ENCODE measurements around the gene UBE2K.
"Not testable (repeated sequence)": the region's sequence is repeated elsewhere in the genome, so short reads cannot be mapped to it uniquely, and the experiment has no call there.

The UBE2K gene

DNA sequence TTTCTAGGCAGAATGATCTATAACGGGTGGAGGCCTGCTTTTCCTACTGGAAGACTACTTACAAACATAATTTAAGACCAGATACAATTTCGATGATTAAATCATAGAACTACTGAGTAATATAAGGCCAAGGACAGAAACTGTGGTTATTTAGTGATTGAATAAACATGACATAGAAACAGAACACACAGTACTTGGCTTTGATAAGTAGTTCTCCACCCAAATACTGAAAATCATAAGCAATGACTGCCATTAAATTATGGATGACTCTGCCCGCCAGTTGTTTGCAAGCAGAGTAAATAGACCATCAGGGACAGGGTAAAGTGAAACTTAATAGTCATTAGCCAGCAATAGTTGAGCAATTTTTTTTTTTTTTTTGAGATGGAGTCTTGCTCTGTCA lies 42.1 kb upstream of the UBE2K start:
- H3K4me3 ChIP-seq (ENCODE audit: low read depth in 1 of 2, low read length in 1 of 2), result no peak overlapping the region
- no peaks in the 10 kb centered on the region for H3K9me3 ChIP-seq
- no peaks in the 10 kb centered on the region for H3K27me3 ChIP-seq
- no peak overlapping the region for H3K27ac ChIP-seq
- H3K4me1 ChIP-seq (ENCODE audit: control insufficient read depth in 1 of 2, insufficient read depth in 1 of 2, low read depth in 1 of 2, low read length in 1 of 2), result no peaks in the 10 kb centered on the region
- TF ChIP-seq, protein P1, sequence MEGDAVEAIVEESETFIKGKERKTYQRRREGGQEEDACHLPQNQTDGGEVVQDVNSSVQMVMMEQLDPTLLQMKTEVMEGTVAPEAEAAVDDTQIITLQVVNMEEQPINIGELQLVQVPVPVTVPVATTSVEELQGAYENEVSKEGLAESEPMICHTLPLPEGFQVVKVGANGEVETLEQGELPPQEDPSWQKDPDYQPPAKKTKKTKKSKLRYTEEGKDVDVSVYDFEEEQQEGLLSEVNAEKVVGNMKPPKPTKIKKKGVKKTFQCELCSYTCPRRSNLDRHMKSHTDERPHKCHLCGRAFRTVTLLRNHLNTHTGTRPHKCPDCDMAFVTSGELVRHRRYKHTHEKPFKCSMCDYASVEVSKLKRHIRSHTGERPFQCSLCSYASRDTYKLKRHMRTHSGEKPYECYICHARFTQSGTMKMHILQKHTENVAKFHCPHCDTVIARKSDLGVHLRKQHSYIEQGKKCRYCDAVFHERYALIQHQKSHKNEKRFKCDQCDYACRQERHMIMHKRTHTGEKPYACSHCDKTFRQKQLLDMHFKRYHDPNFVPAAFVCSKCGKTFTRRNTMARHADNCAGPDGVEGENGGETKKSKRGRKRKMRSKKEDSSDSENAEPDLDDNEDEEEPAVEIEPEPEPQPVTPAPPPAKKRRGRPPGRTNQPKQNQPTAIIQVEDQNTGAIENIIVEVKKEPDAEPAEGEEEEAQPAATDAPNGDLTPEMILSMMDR (IDR thresholded peaks at IDR 0.05), result no peak
- no peaks in the 10 kb centered on the region for H3K36me3 ChIP-seq

DNA sequence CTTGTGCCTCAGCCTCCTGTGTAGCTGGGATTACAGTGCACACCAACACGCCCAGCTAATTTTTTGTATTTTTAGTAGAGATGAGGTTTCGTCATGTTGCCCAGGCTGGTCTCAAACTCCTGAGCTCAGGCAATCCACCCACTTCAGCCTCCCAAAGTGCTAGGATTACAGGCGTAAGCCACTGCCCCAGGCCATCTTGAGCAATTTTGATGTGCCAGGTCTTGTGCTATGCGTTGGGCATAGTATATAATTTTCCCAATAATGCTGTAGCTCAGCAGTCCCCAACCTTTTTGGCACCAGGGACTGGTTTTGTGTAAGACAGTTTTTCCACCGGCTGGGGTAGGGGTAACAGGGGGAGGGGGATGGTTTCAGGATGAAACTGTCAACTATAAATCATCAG lies 41.3 kb upstream of the UBE2K start:
- not testable (repeated sequence) for H3K9me3 ChIP-seq; H3K27me3 ChIP-seq; H3K27ac ChIP-seq; H3K36me3 ChIP-seq; H3K4me1 ChIP-seq (ENCODE audit: control insufficient read depth in 1 of 2, insufficient read depth in 1 of 2, low read depth in 1 of 2, low read length in 1 of 2); H3K4me3 ChIP-seq (ENCODE audit: low read depth in 1 of 2, low read length in 1 of 2)

DNA sequence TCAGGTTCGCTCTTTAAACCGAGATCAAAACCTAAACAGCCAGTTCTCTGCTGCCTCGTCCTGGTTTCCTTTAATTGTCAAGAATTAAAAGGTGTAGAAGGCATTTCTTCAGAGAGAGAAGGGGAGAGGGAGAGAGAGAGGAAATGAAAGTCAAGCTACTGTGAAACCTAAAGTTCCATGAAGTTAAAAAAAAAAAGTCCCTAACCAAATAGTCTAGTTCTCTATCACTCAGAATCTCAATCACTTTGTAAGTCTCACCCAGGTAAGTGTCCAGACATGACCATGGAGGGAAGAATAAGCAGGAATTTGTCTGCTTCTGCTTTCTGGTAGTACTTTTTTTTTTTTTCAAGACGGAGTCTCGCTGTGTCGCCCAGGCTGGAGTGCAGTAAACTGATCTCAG lies 40.5 kb upstream of the UBE2K start:
- TF ChIP-seq, protein P1 (IDR thresholded peaks at IDR 0.05), result no peak
- Histone ChIP-seq H3K4me1 (ENCODE audit: control insufficient read depth in 1 of 2, insufficient read depth in 1 of 2, low read depth in 1 of 2, low read length in 1 of 2) (no peaks in the 10 kb centered on the region), H3K4me3 (ENCODE audit: low read depth in 1 of 2, low read length in 1 of 2) (no peak overlapping the region), H3K9me3 (no peaks in the 10 kb centered on the region), H3K36me3 (no peaks in the 10 kb centered on the region), H3K27me3 (no peaks in the 10 kb centered on the region), H3K27ac (no peak overlapping the region)

DNA sequence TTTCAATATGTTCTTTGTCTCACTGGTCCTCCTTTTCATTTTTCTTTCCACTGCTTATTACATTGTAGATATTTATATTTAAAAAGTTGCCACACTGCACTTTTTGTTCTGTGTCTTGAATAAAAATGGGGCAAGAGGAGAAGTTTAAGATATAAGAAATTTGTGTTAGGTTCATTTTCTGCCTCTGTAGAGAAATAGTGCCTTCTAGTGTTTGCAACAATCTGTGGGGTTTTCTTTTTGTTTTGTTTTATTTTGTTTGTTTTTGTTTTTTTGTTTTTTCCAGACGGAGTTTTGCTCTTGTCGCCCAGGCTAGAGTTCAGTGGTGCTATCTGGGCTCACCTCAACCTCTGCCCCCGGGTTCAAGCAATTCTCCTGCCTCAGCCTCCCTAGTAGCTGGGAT lies 39.2 kb upstream of the UBE2K start:
- H3K4me3 ChIP-seq (ENCODE audit: low read depth in 1 of 2, low read length in 1 of 2), result no peak overlapping the region
- no peaks in the 10 kb centered on the region for H3K36me3 ChIP-seq
- TF ChIP-seq, protein P1 (IDR thresholded peaks at IDR 0.05), result no peak
- no peak overlapping the region for H3K27ac ChIP-seq
- no peaks in the 10 kb centered on the region for H3K27me3 ChIP-seq
- H3K4me1 ChIP-seq (ENCODE audit: control insufficient read depth in 1 of 2, insufficient read depth in 1 of 2, low read depth in 1 of 2, low read length in 1 of 2), result no peaks in the 10 kb centered on the region
- H3K9me3 ChIP-seq, result no peaks in the 10 kb centered on the region

DNA sequence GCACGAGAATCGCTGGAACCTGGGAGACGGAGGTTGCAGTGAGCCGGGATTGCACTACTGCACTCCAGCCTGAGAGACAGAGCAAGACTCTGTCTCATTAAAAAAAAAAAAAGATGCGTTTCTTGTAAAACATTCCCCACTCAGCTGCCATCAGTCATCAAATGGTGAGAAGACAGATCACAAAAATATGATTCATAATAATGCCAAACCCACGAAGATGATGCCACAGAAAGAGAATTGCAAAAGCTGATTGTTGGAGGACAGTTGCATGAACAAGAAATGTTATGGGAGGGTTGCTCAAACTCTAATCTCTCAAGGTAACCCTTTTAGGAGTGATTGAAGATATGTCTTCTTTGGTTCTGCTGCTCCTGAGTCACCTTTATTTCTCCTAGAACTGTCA lies 37.9 kb upstream of the UBE2K start:
- TF ChIP-seq, protein P1 (IDR thresholded peaks at IDR 0.05), result no peak
- Histone ChIP-seq H3K4me1 (ENCODE audit: control insufficient read depth in 1 of 2, insufficient read depth in 1 of 2, low read depth in 1 of 2, low read length in 1 of 2) (no peaks in the 10 kb centered on the region), H3K27ac (no peak overlapping the region), H3K27me3 (no peaks in the 10 kb centered on the region), H3K36me3 (no peaks in the 10 kb centered on the region), H3K9me3 (no peaks in the 10 kb centered on the region), H3K4me3 (ENCODE audit: low read depth in 1 of 2, low read length in 1 of 2) (no peak overlapping the region)

DNA sequence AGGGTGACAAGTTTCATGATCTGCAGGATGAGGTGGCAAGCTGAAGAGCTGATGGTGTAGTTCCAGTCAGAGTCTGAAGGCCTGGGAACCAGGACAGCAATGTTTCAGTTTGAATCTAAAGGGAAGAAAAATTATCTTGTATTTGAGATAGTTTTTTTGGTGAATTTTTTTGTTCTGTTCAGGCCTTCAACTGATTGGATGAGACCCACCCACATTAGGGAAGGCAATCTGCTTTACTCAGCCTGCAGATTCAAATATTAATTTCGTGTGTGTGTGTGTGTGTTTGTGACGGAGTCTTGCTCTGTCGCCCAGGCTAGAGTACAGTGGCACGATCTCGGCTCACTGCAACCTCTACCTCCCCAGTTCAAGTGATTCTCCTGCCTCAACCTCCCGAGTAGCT lies 37.2 kb upstream of the UBE2K start:
- Histone ChIP-seq H3K4me1 (ENCODE audit: control insufficient read depth in 1 of 2, insufficient read depth in 1 of 2, low read depth in 1 of 2, low read length in 1 of 2) (no peaks in the 10 kb centered on the region), H3K4me3 (ENCODE audit: low read depth in 1 of 2, low read length in 1 of 2) (no peak overlapping the region), H3K9me3 (no peaks in the 10 kb centered on the region), H3K27ac (no peak overlapping the region), H3K27me3 (no peaks in the 10 kb centered on the region), H3K36me3 (no peaks in the 10 kb centered on the region)
- TF ChIP-seq, protein P1 (IDR thresholded peaks at IDR 0.05), result no peak

Measured in neutrophil (primary cell).